ENCODE measurements around the gene LRCH3. TPM values are rescaled to one million over a fixed set of nuclear protein-coding genes. Genes with fewer than 3 reads are reported as not detected.

The LRCH3 gene
- polyA plus RNA-seq, 2 of the 4 experiments (the other 2 are of a cell fraction): 14.2 to 44.6 TPM

- TF ChIP-seq RARB (CRISPR knock-in tag; IDR thresholded peaks at IDR 0.05): no peak
Measured at GRCh38 chr3:197908957-197909701, 118.1 kb downstream of the LRCH3 start (continued).

GRCh38 chr3:197912741-197913476 is 121.9 kb downstream of the LRCH3 start:
- CTCF ChIA-PET: interaction anchor here (0.6 to 1.3 kb wide), 3 partner anchors 13 to 168 kb away, joined by 3 to 4 read pairs (median 3); no protein-coding TSS in a partner anchor
- no peak for FAIRE-seq

GRCh38 chr3:197913641-197914380 is 122.8 kb downstream of the LRCH3 start:
- Histone ChIP-seq H3K27ac (no peak overlapping the region), H3K4me1 (no peaks in the 10 kb centered on the region), H3K4me3 (no peak overlapping the region), H3K4me2 (no peak overlapping the region), H3K9me3 (no peaks in the 10 kb centered on the region)
- CTCF ChIA-PET: no interaction called here
- no peak for FAIRE-seq
- 90% methylated on average over 12 of the region's 12 CpGs for WGBS (ENCODE audit: missing lambda C conversion rate)
- no peak for ATAC-seq
- no peak for DNase-seq (ENCODE audit: low read depth in 1 of 2, low spot score in 1 of 2)
- POLR2A ChIA-PET: no interaction called here
- TF ChIP-seq CTCF (IDR thresholded peaks at IDR 0.05) (no peak), MAZ (IDR thresholded peaks at IDR 0.05; ENCODE audit: borderline replicate concordance, low read depth, low read length) (no peak), EHMT2 (IDR thresholded peaks at IDR 0.05; ENCODE audit: low read depth) (no peak), JUNB (IDR thresholded peaks at IDR 0.05) (no peak), HOXA7 (CRISPR knock-in tag; IDR thresholded peaks at IDR 0.05) (no peak), USF2 (IDR thresholded peaks at IDR 0.05) (no peak), SREBF2 (IDR thresholded peaks at IDR 0.05) (no peak), RCOR1 (IDR thresholded peaks at IDR 0.05; ENCODE audit: low read depth, low read length) (no peak)

More at GRCh38 chr3:197912741-197913476, 121.9 kb downstream of the LRCH3 start:
- no peaks in the 10 kb centered on the region for H3K9me3 ChIP-seq
- no peak overlapping the region for H3K4me2 ChIP-seq
- DNase-seq (ENCODE audit: low read depth in 1 of 2, low spot score in 1 of 2): no peak
- POLR2A ChIA-PET: no interaction called here
- no peak overlapping the region for H3K27ac ChIP-seq
- no peak for TF ChIP-seq RNF2 (IDR thresholded peaks at IDR 0.05; ENCODE audit: borderline replicate concordance, low read depth)
- no peak for TF ChIP-seq RFX5 (IDR thresholded peaks at IDR 0.05)
- TF ChIP-seq ELK1 (IDR thresholded peaks at IDR 0.05; ENCODE audit: low read depth, low read length): no peak
- TF ChIP-seq CBX2 (IDR thresholded peaks at IDR 0.05; ENCODE audit: borderline replicate concordance, low read depth): no peak
- no peak for TF ChIP-seq POLR2AphosphoS2 (conservative IDR thresholded peaks at IDR 0.05; ENCODE audit: low read length)
- TF ChIP-seq SREBF2 (IDR thresholded peaks at IDR 0.05): no peak
- no peak for TF ChIP-seq MAX (IDR thresholded peaks at IDR 0.05)
- no peak for TF ChIP-seq HMGXB4 (CRISPR knock-in tag; IDR thresholded peaks at IDR 0.05; ENCODE audit: borderline replicate concordance)
- TF ChIP-seq BCL3 (IDR thresholded peaks at IDR 0.05): no peak
- no peak for TF ChIP-seq ZC3H11A (IDR thresholded peaks at IDR 0.05)
- no peak for TF ChIP-seq HOXB5 (CRISPR knock-in tag; IDR thresholded peaks at IDR 0.05)
- no peak for TF ChIP-seq ZNF302 (CRISPR knock-in tag; IDR thresholded peaks at IDR 0.05)
- H3K4me3 ChIP-seq: no peak overlapping the region
- 86% methylated on average over 29 of the region's 33 CpGs for WGBS (ENCODE audit: missing lambda C conversion rate)
- no peaks in the 10 kb centered on the region for H3K4me1 ChIP-seq
- ATAC-seq: no peak

Data from A549 (cell line).